GM18502 (cell line): ENCODE measurements around the gene SEC16A.

Source experiments
- ATAC-seq: cut with Tn5 transposase; IDR thresholded peaks from one replicate; pipeline ENCODE4 v1.9.1; 2021; ENCODE audit warnings: mild to moderate bottlenecking; ENCODE audit not compliant: unreplicated experiment, poor library complexity

SEC16A gene

DNA sequence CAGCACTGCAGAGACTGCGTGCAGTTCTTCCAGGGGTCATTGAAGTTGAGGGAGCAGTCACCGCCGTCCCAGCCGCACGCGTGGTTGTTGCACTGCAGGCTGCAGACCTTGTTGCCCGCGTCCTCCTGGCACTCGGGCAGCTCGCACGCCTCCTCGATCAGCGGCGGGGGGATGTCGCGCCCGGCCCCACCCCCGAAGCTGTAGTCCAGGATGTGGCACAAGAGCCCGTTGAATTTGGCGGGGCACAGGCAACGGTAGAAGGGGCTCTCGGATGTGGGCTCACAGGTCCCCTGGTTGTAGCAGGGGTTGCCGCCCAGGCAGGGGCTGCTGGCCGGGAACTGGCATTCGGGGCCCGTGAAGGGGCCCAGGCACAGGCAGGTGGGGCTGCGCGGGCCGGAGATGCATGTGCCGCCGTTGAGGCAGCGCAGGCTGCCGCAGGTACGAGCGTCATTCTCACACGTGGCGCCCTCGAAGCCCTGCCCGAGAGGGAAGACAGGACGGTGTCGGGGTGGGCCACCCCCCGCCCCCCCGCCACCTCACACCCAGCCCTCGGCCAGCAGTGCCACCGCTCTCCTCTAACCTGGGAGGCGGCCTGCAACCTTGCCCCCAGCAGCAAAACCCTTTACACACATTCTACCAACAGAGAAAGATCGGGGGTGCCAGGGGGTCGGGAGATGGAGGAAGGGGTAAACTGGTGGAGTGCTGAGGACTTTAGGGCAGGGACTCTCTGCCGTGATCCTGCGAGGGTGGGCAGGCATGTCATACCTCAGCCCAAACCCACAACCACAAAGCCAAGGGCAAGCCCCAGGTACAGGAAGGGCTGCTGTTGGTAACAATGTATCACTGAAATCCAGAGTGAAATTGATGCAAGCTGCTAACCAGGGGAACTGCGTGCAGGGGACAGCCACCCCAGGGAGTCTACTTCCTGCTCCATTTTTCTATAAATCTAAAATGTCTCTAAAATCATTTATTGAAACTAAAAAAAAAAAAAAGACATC lies 22.9 kb upstream of the SEC16A start:
- ATAC-seq = no peak

DNA sequence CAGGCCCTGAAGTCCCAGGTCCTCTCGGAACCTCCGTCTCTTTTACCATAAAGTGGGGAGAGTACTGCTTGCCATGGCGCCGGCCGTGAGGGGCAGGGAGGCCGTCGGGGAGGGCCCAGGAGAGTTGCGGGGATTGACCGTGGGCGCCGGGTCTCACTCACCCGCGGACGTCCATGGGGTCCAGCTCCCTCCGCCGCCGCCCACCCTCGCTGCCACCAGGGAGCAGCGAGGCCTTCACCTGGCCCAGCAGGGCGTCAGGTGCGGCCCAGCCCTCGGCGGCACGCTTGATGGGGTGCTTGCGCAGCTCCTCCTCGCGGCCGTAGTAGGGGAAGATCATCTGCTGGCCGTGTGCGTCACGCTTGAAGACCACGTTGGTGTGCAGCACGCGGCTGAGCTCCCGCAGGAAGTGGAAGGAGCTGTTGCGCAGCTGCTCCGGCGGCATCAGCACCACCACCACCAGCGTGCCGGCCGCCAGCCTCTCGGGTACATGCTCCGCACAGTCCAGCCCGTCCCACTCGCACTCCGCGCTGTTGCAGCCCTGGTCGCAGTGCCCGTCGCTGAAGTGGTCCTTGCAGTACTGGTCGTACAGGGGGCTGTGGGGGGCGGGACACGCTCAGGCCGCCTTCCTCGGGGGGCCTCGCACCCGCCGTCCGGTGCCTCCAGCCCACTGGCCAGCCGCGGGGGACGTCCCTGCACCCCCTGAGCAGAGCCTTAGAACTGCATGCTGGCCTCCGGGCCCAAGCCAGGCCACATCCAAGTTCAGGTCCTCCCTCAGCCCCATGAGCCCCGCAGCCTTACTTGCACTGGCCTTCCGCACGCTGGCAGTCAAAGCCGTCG lies 21.9 kb upstream of the SEC16A start:
- ATAC-seq = no peak

DNA sequence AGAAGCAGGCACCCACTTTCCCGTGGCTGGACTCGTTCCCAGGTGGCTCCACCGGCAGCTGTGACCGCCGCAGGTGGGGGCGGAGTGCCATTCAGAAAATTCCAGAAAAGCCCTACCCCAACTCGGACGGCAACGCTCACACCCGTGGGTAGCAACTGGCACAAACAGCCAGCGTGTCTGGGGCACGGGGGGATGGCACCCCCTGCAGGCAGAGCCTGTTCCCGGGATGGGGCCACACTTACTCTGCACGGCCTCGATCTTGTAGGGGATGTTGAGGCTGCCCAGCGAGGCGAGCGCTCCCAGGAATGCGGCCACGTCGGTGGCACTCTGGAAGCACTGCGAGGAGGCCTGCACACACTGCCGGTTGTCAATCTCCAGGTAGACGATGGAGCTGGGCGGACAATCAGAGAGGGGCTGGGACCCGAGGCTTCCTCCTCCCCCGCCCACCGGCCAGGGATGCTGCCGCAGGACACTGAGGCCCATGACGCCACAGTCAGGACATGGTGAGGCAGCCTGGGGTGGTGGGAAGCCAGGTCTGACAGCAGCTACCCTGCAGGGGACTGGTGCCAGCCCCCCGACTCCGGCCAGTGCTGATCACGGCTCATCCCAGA lies 20.2 kb upstream of the SEC16A start:
- no peak for ATAC-seq

DNA sequence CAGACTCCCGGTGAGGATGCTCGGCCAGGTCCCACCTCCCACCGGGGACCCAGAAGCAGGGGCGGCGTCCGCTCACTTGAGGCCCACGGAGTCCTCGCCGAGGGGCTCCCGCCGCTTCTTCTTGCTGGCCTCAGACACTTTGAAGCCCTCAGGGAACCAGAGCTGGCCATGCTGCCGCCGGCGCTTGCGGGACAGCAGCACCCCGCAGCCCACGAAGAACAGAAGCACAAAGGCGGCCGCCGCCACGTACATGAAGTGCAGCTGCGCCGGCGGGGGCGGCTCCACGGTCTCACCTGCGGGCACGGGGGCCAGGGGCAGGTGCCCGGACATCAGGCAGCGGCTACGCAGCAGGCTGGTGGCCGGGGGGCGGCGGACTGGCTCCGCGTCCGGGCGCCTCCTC lies 19.4 kb upstream of the SEC16A start:
- ATAC-seq = no peak

DNA sequence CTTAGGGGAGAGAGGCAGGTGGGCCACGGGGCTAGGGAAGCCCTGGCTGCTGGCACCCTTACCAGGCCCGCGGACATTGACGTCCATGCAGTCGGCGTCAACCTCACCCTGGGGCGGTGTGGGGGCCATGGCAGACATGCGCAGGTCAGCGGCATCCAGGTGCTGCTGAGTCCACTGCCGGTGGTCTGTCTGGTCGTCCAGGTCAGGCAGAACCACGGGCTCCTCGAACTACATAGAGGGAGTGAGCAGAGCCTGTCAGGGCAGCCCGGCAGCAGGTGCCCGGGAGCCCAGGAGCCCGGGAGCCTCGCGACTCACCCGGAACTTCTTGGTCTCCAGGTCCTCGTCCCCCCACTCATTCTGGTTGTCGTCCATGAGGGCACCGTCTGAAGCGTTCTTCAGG lies 18.8 kb upstream of the SEC16A start:
- ATAC-seq = no peak

DNA sequence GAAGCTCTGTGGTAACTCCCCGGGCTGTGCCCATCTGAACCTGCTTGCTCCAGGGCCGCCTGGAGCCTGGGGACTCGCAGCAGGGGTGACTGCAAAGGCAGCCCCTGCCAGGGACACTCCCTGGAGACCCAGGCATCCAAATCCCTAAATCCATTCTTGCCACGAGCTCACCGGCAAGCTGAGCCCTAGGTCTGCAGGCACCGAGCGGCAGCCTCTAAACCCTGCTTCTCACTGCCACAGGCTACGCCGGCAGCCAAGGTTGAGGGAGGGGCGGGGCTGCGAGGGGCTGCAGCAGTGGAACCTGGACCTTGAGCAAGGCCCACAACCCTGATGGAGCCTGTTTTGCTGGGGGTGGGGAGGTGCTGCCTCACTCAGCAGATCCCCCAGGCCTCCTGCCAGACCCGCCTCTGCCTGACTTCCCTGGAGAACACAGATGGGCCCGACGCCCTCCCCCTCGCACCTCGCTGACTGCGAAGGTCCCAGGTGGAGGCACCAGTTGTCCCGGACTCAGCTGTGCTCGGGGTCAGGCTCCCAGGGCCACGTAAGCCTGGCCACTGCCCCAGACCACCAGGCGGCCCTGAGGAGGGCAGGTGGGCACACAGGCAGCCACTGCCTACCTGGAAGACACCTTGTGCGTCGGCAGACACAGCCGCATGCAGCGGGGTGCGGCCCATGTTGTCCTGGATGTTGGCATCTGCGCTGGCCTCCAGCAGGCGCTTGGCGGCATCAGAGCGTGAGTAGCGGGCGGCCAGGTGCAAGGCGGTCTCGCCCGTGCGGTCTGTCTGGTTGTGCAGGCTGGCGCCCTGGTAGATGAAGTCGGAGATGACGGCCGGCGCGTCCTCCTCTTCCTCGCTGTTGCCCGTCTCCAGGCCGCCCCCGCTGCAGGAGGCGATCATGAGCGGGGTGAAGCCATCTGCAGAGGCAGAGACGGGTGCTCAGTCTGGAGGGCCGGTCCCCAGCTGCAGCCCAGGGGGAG lies 17.4 kb upstream of the SEC16A start:
- no peak for ATAC-seq

DNA sequence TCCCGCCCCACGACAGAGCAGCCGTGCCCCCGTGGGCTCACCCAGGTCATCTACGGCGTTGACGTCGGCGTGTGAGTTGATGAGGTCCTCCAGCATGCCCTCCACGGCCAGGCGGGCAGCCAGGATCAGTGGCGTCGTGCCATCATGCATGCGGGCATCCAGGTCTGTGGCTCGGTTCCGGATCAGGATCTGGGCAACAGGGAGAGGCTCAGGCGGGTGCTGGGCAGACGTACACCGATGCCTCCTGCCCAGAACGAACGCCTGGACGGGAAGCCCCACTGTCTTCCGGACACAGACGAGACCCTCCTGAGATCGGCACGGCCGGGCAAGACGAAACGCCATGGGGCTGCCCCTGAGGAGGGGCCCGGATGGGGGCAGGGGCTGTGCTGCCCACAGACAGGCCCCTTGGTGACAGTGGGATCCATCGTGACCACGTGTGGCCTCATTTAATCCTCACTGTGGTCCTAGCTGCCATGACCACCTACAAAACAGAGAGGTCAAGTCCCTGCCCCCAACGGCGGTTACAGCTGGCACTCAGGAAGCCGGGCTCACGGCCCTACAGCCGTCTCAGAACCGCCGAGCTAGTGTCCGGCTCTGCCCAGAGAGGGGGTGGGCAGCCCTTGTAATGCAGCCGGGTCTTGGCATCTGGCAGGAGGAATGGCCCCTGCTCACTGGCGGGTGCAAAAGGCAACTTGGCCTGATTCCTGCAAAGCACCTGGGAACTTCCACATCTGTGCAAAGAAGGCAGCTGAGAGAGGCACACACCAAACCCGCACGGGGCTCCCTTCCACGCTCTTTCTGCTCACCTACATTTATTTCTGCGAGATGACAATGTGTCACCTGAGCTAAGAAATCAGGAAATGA lies 16.5 kb upstream of the SEC16A start:
- ATAC-seq = no peak

DNA sequence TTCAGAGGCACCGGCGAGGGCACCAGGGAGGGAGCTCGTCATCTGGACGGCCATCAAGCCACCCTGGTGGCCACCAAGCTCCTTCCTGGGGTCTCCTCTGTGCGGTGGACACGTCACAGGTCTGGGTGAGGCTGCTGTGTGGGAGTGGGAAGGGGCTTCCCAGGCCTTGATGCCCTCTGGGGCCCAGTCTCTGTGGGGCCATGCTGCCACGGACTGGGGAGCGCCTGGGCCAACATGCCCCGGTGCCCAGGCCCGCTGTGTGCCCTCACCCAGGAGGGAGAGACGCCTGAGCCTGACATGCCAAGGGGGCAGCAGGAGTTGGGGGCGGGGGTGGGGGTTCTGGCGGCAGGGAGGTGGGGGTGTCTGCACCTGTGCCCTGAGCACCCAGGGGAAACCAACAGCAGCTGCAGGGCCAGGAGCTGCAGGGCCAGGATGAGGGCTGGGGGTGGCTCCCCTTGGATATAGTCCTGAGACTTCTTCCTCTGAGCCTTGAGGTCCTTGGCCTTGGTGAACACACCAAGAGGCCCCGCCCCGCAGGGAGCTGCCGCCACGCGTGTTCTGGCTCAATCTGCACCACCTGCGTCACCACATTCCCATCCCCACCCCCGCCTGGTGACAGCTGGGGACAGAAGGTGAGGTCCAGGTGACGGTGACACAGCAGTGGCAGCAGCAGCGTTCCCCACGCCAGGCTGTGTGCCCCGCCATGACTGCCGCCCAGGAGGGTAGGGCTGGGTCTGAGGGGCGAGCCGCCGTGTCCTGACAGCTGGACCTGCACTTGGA lies 15.3 kb upstream of the SEC16A start:
- ATAC-seq = no peak

DNA sequence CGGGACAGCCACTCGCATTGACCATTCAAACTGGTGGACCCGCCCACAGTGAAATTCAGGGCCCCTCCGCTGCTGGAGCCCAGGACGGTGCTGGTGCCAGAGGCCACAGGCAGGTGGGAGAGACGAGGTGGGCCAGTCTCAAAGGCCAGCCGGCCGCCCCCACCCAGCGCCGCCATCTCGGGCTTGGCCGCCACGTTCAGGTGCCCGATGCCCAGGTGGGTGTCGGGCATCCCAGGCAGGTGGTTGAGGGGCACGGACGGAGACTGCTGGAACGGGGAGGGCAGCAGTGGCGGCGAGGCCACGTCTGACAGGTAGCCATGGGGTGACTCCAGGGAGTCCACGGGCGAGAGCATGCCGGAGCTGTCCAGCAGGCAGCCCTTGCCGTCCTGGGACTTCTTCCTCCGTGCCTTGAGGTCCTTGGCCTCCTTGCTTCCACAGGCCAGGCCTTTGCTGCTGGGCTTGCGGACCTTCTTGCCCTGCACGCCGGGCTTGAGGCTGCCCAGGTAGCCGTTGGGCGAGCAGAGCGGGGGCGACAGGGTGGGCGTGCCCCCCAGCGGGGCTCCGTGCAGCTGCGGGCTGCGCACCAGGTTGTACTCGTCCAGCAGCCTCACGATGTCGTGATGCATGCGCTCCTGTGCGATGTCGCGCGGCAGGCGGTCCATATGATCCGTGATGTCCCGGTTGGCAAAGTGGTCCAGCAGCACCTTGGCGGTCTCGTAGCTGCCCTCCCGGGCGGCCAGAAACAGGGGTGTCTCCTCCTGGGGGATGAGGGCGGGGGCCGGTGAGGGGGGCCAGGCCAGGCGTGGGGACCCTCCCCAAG lies 14.2 kb upstream of the SEC16A start:
- ATAC-seq = no peak

DNA sequence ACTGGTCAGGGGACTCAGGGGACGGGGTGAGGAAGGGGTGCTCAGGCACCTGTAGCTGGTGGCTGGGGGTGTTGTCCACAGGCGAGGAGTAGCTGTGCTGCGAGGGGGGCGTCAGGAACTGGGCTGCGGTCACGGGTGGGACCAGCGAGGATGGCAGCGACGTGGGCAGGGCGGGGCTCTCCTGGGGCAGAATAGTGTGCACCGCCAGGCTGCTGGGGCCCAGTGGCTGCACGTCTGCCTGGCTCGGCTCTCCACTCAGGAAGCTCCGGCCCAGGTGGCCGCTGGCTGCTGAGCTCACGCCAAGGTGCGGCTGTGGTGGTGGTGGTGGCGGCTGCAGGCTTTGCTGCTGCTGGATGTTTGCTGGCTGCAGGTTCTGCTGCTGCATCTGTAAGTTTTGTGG lies 13.3 kb upstream of the SEC16A start:
- no peak for ATAC-seq

DNA sequence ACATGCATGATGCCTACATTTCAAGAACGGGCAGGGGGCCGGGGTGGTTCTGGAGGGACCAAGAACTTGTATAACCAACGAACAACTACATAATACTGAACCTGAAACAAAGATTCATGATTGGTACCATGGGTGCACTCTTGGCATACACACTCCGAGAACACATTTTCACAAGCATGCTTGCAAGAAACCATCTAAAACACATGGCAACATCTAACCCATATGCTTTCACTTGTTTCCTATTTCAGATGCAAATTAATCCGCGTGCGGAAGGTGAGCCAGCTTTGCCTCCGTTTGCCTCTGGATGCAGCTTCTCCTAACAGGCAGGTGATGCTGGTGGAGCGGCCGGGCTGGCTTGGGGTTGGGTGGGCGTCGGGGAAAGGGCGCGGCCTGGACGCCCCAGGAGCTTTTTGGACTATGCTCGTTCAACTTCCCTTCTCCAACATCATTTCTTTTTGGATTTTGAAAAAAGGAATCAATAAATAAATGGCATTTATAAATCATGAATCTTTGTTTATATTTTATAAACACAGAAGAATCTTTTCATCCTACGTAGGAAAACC lies 12.5 kb upstream of the SEC16A start:
- no peak for ATAC-seq

DNA sequence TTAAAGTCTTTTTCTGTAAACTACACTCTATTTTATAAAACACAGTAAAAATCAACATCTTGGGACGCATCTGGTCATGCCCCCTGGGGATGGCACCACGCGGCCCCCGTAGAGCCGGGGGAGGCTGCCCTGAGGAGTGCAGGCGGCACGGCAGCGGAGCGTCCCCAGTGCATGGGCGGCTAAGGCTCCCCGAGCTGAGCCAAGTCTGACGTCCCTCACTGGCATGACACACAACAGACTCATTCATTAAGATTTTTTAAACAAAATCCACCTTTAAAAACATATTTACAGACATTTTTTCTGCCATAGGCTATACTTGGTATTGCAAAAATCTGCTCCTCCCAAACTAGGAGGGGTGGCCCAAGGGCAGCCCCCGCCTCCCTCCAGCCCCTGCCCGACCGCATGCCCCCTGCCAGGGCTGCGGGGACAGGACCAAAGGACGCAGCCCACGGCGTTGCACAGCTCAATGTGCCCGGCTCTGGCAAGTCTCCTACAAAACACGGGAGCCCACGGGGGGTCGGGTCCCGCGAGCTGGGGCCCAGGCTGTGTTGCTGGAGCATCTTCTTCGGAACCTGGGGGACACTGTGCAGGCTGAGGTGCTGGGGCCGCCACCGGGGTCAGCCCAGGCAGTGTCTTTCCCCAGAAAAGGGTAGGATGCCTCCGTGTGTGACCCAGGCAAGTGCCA lies 11.8 kb upstream of the SEC16A start:
- no peak for ATAC-seq

DNA sequence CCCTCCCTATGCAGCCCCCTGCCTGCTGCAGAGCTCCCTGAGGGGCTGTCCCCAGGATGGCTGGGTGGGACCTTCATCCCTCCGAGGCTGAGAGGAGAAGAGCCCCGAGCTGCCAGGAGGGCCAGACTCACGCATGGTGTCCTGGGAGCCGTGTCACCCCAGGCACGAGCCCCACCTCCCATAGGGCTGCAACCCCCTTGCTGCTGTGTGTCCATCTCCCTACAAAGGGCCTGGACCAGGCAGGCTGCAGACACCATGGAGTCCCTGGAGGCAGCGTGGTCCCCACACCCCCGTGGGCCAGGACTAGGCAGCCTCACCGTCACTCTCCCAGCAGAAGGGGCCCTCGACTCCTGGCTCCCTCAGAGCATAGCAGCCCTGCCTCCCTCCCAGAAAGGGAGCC lies 11.2 kb upstream of the SEC16A start:
- ATAC-seq = no peak

DNA sequence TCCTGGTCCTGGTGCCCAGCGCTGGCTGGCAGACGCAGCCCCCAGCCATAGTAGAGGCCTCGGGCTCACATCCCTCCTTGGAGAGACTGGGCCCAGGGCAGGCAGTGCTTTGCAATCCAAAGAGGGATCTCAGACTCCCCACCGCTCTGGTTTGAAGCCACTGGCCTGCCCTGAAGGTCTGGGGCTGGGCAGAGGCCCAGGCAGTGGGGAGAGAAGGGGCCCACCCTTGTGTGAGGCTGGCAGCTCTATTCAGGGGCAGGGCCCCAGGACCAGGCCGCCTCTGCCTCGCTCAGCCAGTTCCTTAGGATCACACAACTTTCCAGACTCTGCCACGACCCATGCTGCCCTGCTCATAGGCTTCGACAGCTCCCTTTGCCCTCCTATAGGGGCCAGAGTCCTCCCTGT lies 10.7 kb upstream of the SEC16A start:
- no peak for ATAC-seq

DNA sequence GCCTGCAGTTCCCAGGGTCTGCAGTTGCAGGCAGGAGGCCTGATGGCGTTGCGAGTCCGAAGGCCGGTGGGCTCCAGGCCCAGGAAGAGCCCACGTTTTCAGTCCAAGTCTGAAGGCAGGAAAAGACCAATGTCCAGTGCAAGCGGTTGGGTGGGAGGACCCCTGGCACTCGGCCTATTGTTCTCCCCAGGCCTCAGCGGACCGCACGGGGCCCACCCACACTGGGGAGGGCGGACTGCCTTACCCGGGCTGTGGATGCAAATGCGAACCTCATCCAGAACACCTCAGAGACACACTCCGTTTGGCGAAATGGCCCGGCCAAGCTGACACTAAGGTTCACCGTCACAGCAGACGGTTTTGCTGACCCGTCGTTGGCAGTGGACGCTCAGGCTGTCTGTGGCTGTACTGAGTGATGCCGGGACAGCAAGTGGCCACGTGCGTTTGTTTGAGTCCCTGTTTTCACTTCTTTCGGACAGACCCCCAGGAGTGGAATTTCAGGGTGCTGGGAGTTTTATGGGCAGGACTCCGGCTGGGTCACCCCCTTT lies 10.2 kb upstream of the SEC16A start:
- ATAC-seq = no peak

DNA sequence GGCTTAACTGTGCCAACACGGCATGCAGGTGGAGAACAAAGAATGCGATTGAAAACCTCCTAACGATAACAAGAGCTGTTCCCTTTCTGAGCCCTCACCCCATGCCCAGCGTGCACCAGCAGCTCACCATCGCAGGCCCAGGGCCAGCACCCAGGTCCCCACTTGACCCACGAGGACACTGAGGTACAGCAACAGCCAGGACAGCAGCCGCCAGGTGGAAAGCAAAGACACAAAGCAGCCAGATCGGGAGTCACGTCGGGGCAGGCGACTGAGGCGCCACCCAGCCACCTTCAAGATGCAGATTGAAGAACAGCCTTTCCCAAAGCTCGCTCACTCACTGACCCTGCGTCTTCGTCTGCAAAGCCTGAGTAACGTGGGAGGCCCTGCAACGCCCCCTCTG lies 6.9 kb upstream of the SEC16A start:
- ATAC-seq = no peak
